Panc1 (cell line): ENCODE data around the gene PIWIL1. TPM values are rescaled to one million over a fixed set of nuclear protein-coding genes. Genes with fewer than 3 reads are reported as not detected.

Experiments
- ATAC-seq: fragments of 200-7000 bp; cut with Tn5 transposase; 2 replicates; pipeline ENCODE4 v1.9.1; 2020; ENCODE audit warnings: mild to moderate bottlenecking, moderate library complexity
- BruUV-seq: library from RNA; stranded (reverse); fragments of 400-500 nt; replicated peaks from 2 replicates; lab custom pipeline; 2021; lab: Mats Ljungman, UMichigan
- CTCF ChIA-PET: fragments of 300-600 bp; sonication (Branson Sonifier 250); formaldehyde crosslinking; loops from one replicate; lab custom pipeline; 2022; ENCODE audit warnings: antibody characterized with exemption; lab: Charles Lee
- POLR2A ChIA-PET: fragments of 300-600 bp; sonication (Branson Sonifier 250); formaldehyde crosslinking; loops from one replicate; lab custom pipeline; 2022; ENCODE audit warnings: antibody characterized with exemption; lab: Charles Lee
- DNase-seq: peaks from one replicate; pipeline ENCODE4 v3.0.0-alpha.2; 2010; ENCODE audit warnings: low read depth, low spot score
- H3K27ac ChIP-seq: 2 replicates; pipeline ENCODE4 v1.5.1; 2011; ENCODE audit warnings: mild to moderate bottlenecking, low read length, inconsistent platforms
- H3K27me3 ChIP-seq: fragments of 200-500 bp; sonication (Bioruptor generic); 2 replicates; pipeline ENCODE4 v1.6.0; 2014; ENCODE audit warnings: low read length, inconsistent platforms; ENCODE audit not compliant: control insufficient read depth, insufficient read depth
- H3K36me3 ChIP-seq: fragments of 200-500 bp; sonication (Bioruptor generic); 2 replicates; pipeline ENCODE4 v1.5.1; 2014; ENCODE audit warnings: inconsistent platforms, mild to moderate bottlenecking, low read length, moderate library complexity; ENCODE audit not compliant: control insufficient read depth, insufficient read depth
- H3K4me1 ChIP-seq: 2 replicates; pipeline ENCODE4 v1.5.1; 2011; ENCODE audit warnings: inconsistent platforms, mild to moderate bottlenecking, low read length, moderate library complexity; ENCODE audit not compliant: control insufficient read depth, insufficient read depth
- H3K4me3 ChIP-seq, 2 experiments: 2 replicates each; pipeline ENCODE4 v1.5.1; 2011 to 2012; ENCODE audit warnings: low read depth in 2 of 2, low read length in 2 of 2, mild to moderate bottlenecking in 2 of 2, inconsistent platforms in 1 of 2, moderate library complexity in 1 of 2
- H3K9me3 ChIP-seq: fragments of 200-500 bp; sonication (Bioruptor generic); 2 replicates; pipeline ENCODE4 v1.5.1; 2014; ENCODE audit warnings: low read depth, mild to moderate bottlenecking, inconsistent platforms, low read length, moderate library complexity; ENCODE audit not compliant: control insufficient read depth, insufficient read depth
- CTCF ChIP-seq: fragments of 450-650 bp; IDR thresholded peaks from 2 replicates; pipeline ENCODE4 v1.5.1; 2017; ENCODE audit warnings: mild to moderate bottlenecking
- POLR2AphosphoS5 ChIP-seq: IDR thresholded peaks from 2 replicates; pipeline ENCODE4 v1.6.1; 2012; ENCODE audit warnings: mild to moderate bottlenecking, low read depth, low read length, moderate library complexity
- SIN3A ChIP-seq: IDR thresholded peaks from 2 replicates; pipeline ENCODE4 v1.6.1; 2012; ENCODE audit warnings: low read depth, mild to moderate bottlenecking, low read length, moderate library complexity, borderline replicate concordance; ENCODE audit not compliant: insufficient read depth
- TCF7L2 ChIP-seq: IDR thresholded peaks from 2 replicates; pipeline ENCODE4 v1.6.1; 2011; ENCODE audit warnings: mild to moderate bottlenecking, low read depth, low read length, inconsistent platforms
- in situ Hi-C: cut with HindIII; loops from 2 replicates; pipeline ENCODE4 v1.10.0; 2016; ENCODE audit warnings: low sequenced_read_pairs, low pct_unique_long_range_greater_than_20kb
- intact Hi-C: fragments of 100-400 bp; cut with micrococcal nuclease; formaldehyde crosslinking; loops from one replicate; pipeline ENCODE4 v1.10.0; 2022; ENCODE audit not compliant: unreplicated experiment
- total RNA-seq: library from RNA; stranded (reverse); gene quantifications from one replicate; pipeline ENCODE4 v1.2.1, GENCODE V29; 2021; ENCODE audit not compliant: unreplicated experiment
- TF ChIP-seq, protein P1 (sequence below), 2 experiments: IDR thresholded peaks; 2 replicates each; pipeline ENCODE4 v1.6.1; 2011 to 2012; ENCODE audit warnings: low read depth in 2 of 2, control low read depth in 1 of 2, low read length in 1 of 2, mild to moderate bottlenecking in 1 of 2, moderate library complexity in 1 of 2; ENCODE audit not compliant: insufficient read depth in 1 of 2

PIWIL1 gene
- total RNA-seq, 1 experiment from 2014 or later: not detected

GRCh38 chr12:130336723-130337487 is 782 bp upstream of the PIWIL1 start:
- intact Hi-C loops (loop anchor here (5.0 kb wide), 1 partner anchor 305 kb away; no protein-coding TSS in a partner anchor), in situ Hi-C loops (no loop called here)
- Histone ChIP-seq H3K4me1 (no peaks in the 10 kb centered on the region; the same call in 1 of the 2 replicates), H3K9me3 (no peaks in the 10 kb centered on the region), H3K27me3 (no peaks in the 10 kb centered on the region), H3K27ac (no peak overlapping the region), H3K4me3 (no peak overlapping the region), H3K36me3 (no peaks in the 10 kb centered on the region)
- no peak for TF ChIP-seq SIN3A
- no peak for TF ChIP-seq POLR2AphosphoS5
- no peak for TF ChIP-seq CTCF
- TF ChIP-seq, protein P1, sequence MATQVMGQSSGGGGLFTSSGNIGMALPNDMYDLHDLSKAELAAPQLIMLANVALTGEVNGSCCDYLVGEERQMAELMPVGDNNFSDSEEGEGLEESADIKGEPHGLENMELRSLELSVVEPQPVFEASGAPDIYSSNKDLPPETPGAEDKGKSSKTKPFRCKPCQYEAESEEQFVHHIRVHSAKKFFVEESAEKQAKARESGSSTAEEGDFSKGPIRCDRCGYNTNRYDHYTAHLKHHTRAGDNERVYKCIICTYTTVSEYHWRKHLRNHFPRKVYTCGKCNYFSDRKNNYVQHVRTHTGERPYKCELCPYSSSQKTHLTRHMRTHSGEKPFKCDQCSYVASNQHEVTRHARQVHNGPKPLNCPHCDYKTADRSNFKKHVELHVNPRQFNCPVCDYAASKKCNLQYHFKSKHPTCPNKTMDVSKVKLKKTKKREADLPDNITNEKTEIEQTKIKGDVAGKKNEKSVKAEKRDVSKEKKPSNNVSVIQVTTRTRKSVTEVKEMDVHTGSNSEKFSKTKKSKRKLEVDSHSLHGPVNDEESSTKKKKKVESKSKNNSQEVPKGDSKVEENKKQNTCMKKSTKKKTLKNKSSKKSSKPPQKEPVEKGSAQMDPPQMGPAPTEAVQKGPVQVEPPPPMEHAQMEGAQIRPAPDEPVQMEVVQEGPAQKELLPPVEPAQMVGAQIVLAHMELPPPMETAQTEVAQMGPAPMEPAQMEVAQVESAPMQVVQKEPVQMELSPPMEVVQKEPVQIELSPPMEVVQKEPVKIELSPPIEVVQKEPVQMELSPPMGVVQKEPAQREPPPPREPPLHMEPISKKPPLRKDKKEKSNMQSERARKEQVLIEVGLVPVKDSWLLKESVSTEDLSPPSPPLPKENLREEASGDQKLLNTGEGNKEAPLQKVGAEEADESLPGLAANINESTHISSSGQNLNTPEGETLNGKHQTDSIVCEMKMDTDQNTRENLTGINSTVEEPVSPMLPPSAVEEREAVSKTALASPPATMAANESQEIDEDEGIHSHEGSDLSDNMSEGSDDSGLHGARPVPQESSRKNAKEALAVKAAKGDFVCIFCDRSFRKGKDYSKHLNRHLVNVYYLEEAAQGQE (IDR thresholded peaks at IDR 0.05; ENCODE audit: insufficient read depth in 1 of 2, low read depth in 2 of 2, low read length in 1 of 2): no peak
- TF ChIP-seq TCF7L2: no peak
- CTCF ChIA-PET: no interaction called here
- BruUV-seq: no TSS peak
- POLR2A ChIA-PET: no interaction called here
- DNase-seq: no peak
- no peak for ATAC-seq

DNA sequence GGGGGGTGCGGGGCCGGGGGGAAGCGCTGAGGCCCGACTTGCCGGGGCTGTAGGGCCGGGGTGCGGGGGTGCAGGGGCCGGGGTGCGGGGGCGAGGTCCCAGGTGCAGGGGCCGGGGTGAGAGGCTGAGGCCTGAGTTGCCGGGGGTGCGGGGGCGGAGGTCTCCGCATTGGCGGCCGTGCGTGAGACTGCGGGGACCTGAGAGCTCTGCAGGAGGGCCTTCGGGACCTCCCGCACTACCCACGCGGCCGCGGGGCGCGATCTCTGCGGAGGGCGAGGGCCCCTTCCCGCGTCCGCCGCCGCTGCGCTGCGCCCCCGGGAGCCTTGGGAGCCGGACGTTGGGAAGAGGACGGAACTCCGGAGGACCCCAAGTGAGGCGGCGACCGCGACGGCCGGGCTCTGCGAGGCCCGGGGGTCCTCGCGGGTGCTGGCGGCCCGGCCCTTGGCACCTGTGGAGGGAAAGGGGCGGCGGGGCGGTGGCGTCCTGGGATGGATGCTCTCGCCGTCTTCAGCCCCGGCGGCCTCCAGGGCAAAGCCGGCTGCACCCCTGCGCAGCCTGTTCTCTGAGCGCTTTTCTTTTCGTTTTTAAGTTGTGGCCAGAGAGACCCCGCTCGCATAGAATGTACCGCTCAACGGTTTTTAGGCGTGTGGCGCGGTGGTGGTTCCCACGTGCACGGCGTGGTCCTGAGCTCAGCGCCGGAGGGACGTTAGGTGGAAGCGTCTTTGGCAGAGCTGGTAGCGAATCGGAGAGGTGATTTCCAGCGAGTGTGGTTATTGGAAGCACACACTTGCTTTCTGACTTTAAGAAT is 1.3 kb downstream of the PIWIL1 start:
- no peak overlapping the region for H3K4me3 ChIP-seq
- BruUV-seq: no TSS peak
- H3K27me3 ChIP-seq: no peaks in the 10 kb centered on the region
- CTCF ChIA-PET: no interaction called here
- intact Hi-C loops: loop anchor here (5.0 kb wide), 1 partner anchor 307 kb away; no protein-coding TSS in a partner anchor
- DNase-seq (no peak), ATAC-seq (no peak)
- no peaks in the 10 kb centered on the region for H3K36me3 ChIP-seq
- POLR2A ChIA-PET: no interaction called here
- H3K9me3 ChIP-seq: no peaks in the 10 kb centered on the region
- H3K4me1 ChIP-seq: no peaks in the 10 kb centered on the region; the same call in 1 of the 2 replicates
- no peak overlapping the region for H3K27ac ChIP-seq
- in situ Hi-C loops: no loop called here
- no peak for TF ChIP-seq POLR2AphosphoS5
- TF ChIP-seq CTCF: no peak
- TF ChIP-seq, protein P1 (IDR thresholded peaks at IDR 0.05; ENCODE audit: insufficient read depth in 1 of 2, low read depth in 2 of 2, low read length in 1 of 2): no peak
- TF ChIP-seq SIN3A: no peak
- TF ChIP-seq TCF7L2: no peak
